PFSK-1 (cell line): ENCODE data around the gene TMEM176B.

Experiments
- FOXP2 ChIP-seq: optimal IDR thresholded peaks from 2 replicates; pipeline ENCODE3; 2011; ENCODE audit warnings: borderline replicate concordance, control low read depth, inconsistent platforms; ENCODE audit not compliant: insufficient read depth; ENCODE audit errors: extremely low read length, extremely low read depth
- POLR2AphosphoS5 ChIP-seq: IDR thresholded peaks from 2 replicates; pipeline ENCODE4 v1.6.1; 2012; ENCODE audit warnings: low read depth, mild to moderate bottlenecking, control low read depth, low read length, moderate library complexity
- SIN3A ChIP-seq: IDR thresholded peaks from 2 replicates; pipeline ENCODE4 v1.6.1; 2012; ENCODE audit warnings: mild to moderate bottlenecking, low read length, moderate library complexity, borderline replicate concordance; ENCODE audit not compliant: insufficient read depth
- TAF1 ChIP-seq: IDR thresholded peaks from 2 replicates; pipeline ENCODE4 v1.6.1; 2012; ENCODE audit warnings: low read length, control low read depth, borderline replicate concordance; ENCODE audit not compliant: insufficient read depth
- TF ChIP-seq, protein P1 (sequence below), 2 experiments: IDR thresholded peaks; 2 replicates each; pipeline versions ENCODE4 v1.6.1 to v1.8.0; 2011 to 2012; ENCODE audit warnings: low read depth in 2 of 2, low read length in 2 of 2, control low read depth in 1 of 2, inconsistent platforms in 1 of 2, mild to moderate bottlenecking in 1 of 2, moderate library complexity in 1 of 2; ENCODE audit not compliant: insufficient read depth in 1 of 2

The TMEM176B gene

DNA sequence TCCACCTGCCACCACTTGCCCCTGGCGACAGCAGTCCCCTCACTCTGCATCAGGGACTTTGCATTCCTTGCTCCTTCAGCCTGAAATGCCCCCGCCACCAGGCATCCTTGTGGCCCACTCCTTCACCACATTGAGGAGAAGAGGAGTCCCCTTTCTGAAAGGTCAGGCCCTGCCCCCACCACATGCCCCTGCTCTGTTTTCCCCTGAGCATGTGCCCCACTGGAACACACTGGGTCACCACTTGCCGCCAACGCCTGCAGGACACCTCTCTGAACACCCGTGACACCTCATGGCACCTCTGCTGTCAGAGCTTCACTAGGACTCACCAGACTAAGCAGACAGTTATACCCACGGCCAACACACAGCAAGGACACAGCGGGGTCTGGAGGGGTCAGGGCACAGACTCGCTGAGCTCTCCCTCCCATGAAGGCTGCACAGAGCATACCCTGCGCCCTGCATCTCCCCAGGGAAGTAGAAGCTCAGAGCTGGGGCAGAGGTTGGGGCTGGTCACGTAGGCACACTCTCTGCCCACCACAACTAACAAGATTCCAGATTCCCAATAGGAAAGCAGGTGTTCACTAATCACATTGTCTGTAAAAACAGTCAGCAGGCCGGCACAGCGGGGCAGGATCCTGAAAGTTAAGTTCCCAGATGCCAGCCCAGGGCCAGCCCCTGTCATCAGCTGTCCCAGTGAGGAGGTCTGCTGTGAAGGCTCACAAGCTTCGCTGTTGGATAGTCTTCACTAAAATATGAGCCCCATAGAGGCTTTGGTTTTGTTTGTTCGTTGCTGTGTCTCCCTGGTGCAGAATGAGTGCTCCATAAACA lies 46.3 kb upstream of the TMEM176B start:
- no peak for TF ChIP-seq POLR2AphosphoS5
- TF ChIP-seq, protein P1, sequence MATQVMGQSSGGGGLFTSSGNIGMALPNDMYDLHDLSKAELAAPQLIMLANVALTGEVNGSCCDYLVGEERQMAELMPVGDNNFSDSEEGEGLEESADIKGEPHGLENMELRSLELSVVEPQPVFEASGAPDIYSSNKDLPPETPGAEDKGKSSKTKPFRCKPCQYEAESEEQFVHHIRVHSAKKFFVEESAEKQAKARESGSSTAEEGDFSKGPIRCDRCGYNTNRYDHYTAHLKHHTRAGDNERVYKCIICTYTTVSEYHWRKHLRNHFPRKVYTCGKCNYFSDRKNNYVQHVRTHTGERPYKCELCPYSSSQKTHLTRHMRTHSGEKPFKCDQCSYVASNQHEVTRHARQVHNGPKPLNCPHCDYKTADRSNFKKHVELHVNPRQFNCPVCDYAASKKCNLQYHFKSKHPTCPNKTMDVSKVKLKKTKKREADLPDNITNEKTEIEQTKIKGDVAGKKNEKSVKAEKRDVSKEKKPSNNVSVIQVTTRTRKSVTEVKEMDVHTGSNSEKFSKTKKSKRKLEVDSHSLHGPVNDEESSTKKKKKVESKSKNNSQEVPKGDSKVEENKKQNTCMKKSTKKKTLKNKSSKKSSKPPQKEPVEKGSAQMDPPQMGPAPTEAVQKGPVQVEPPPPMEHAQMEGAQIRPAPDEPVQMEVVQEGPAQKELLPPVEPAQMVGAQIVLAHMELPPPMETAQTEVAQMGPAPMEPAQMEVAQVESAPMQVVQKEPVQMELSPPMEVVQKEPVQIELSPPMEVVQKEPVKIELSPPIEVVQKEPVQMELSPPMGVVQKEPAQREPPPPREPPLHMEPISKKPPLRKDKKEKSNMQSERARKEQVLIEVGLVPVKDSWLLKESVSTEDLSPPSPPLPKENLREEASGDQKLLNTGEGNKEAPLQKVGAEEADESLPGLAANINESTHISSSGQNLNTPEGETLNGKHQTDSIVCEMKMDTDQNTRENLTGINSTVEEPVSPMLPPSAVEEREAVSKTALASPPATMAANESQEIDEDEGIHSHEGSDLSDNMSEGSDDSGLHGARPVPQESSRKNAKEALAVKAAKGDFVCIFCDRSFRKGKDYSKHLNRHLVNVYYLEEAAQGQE (IDR thresholded peaks at IDR 0.05; ENCODE audit: insufficient read depth in 1 of 2, low read depth in 2 of 2, low read length in 2 of 2), result no peak
- TF ChIP-seq SIN3A, result no peak

DNA sequence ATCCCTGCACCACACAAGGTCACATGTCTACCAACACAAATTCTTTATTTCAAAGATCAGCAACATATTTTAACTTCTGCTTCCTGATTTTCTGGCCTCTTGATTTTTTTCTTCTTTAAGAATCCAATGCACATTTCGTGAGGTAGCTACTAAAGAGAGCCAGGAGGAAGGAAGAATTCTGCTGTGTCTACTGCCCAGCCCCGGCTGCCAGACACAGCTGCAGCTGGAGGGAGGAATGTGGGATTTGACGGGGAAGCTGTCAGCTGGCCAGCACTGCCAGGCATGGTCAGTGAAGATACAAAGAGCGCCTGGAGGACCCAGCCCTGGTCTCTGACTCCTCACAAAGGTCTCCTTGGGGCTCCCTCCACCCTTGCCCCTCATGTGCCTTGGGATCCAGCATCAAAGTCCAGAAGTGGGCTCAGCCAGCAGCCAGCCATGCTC lies 45.3 kb upstream of the TMEM176B start:
- TF ChIP-seq SIN3A (no peak), TAF1 (no peak), FOXP2 (no peak), POLR2AphosphoS5 (no peak)
- TF ChIP-seq, protein P1 (IDR thresholded peaks at IDR 0.05; ENCODE audit: insufficient read depth in 1 of 2, low read depth in 2 of 2, low read length in 2 of 2), result no peak

DNA sequence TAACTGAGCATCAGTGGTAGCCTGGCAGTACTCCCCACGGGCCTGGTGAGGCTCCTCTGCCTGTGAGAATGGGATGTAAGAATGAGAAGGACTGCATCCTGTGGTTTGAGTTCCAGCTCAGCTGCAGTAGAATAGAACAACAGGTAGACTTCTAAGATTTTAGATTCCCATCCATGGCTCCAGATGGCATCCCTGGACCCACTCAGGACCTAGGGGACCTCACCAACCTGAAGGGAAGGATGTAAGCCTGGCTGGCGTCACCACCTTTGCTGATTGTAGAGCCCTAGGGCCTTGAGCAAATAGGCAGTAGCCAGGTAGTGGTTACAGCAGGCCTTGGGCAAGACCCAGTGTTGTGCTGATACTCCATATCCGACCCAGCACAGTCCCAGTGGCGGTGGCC lies 42.6 kb upstream of the TMEM176B start:
- TF ChIP-seq POLR2AphosphoS5, result no peak
- TF ChIP-seq, protein P1 (IDR thresholded peaks at IDR 0.05; ENCODE audit: insufficient read depth in 1 of 2, low read depth in 2 of 2, low read length in 2 of 2), result no peak
- no peak for TF ChIP-seq FOXP2
- TF ChIP-seq SIN3A, result no peak
- TF ChIP-seq TAF1, result no peak

DNA sequence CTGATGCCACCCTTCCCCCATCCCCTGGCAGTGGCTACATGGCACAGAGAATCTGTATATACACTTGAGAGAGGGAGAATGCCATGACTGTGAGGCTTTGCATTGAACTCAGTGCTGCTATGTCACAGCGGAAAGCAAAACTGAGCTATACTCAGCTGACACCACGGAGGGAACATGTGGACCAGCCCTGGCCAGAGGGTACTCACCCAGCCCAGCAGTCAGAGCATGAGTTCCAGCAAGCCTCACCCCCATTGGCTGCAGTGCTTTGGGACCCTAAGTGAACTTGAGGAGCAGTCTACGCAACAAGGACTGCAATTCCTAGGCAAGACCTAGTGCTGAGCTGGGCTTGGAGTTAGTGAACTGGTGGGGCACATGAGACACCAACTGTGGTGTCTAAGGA lies 41.9 kb upstream of the TMEM176B start:
- TF ChIP-seq POLR2AphosphoS5 (no peak), TAF1 (no peak)
- TF ChIP-seq, protein P1 (IDR thresholded peaks at IDR 0.05; ENCODE audit: insufficient read depth in 1 of 2, low read depth in 2 of 2, low read length in 2 of 2), result no peak

DNA sequence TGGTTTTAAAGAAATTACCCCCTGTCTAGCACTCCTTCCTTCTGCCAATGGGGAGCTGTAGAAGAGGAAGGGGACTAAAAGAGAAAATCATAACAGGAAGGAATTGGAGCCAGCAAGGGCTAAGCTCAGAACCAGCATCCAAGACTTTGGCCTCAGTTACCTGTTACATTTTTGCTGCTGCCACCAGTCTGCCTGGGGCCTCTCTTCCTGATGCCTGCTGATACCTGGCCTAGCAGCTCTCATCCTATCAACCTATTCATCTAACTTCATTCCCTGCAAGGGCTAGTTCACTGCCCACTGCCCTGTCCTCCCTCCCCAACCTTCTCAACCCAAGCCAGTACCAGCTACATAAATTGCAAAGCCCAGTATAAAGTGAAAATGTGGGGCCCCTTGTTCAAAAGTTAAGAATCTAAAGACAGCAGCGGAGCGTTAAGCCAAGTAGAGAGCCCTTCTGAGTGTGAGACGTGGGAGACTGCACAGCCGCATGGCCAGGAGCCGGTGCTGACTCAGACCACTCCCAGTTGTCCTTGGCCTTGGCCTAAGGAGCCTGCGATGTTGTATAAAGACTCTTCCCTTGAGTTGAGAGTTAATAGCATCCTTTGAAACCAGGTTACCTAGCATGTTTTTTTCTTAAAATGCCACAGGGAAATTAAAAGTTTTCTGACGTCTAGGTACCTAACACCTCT lies 38.9 kb upstream of the TMEM176B start:
- TF ChIP-seq FOXP2, result no peak
- TF ChIP-seq SIN3A, result no peak
- TF ChIP-seq POLR2AphosphoS5, result no peak
- no peak for TF ChIP-seq TAF1
- TF ChIP-seq, protein P1 (IDR thresholded peaks at IDR 0.05; ENCODE audit: insufficient read depth in 1 of 2, low read depth in 2 of 2, low read length in 2 of 2), result no peak
